SK-N-SH treated with all-trans-retinoic acid at 6 μM for 48 hours (cell line): ENCODE results near the gene TLR10.

Experiments used
- ATAC-seq: fragments of 200-7000 bp; cut with Tn5 transposase; 3 replicates; pipeline ENCODE4 v1.9.1; 2020; ENCODE audit warnings: mild to moderate bottlenecking, moderate library complexity
- ARNTL ChIP-seq: fragments of 450-650 bp; formaldehyde crosslinking; IDR thresholded peaks from 2 replicates; pipeline ENCODE4 v1.5.0; 2020; ENCODE audit warnings: low read depth, mild to moderate bottlenecking, moderate library complexity, borderline replicate concordance
- BACH2 ChIP-seq: fragments of 250-450 bp; sonication (Bioruptor Pico); IDR thresholded peaks from 2 replicates; pipeline ENCODE4 v1.9.0; 2021; ENCODE audit warnings: mild to moderate bottlenecking, borderline replicate concordance
- CSDC2 ChIP-seq: fragments of 250-450 bp; sonication (Bioruptor Pico); IDR thresholded peaks from 2 replicates; pipeline ENCODE4 v1.5.0; 2020; ENCODE audit warnings: mild to moderate bottlenecking, moderate library complexity
- ESRRG ChIP-seq: fragments of 250-450 bp; sonication (Bioruptor Pico); IDR thresholded peaks from 2 replicates; pipeline ENCODE4 v1.6.1; 2021; ENCODE audit warnings: mild to moderate bottlenecking
- GLIS3 ChIP-seq: fragments of 250-450 bp; sonication (Bioruptor Pico); IDR thresholded peaks from 2 replicates; pipeline ENCODE4 v1.5.0; 2020; ENCODE audit warnings: mild to moderate bottlenecking, moderate library complexity
- ISL1 ChIP-seq: fragments of 250-450 bp; sonication (Bioruptor Pico); IDR thresholded peaks from 2 replicates; pipeline ENCODE4 v2.1.2; 2022; ENCODE audit warnings: mild to moderate bottlenecking, moderate library complexity
- OSR1 ChIP-seq: fragments of 250-450 bp; sonication (Bioruptor Pico); IDR thresholded peaks from 2 replicates; pipeline ENCODE4 v1.8.0; 2022; ENCODE audit warnings: moderate library complexity, mild to moderate bottlenecking, inconsistent platforms
- PATZ1 ChIP-seq: fragments of 250-450 bp; sonication (Bioruptor Pico); IDR thresholded peaks from 2 replicates; pipeline ENCODE4 v1.8.0; 2020; ENCODE audit warnings: mild to moderate bottlenecking, moderate library complexity, borderline replicate concordance
- POU6F1 ChIP-seq: fragments of 250-450 bp; sonication (Bioruptor Pico); IDR thresholded peaks from 2 replicates; pipeline ENCODE4 v1.8.0; 2021; ENCODE audit warnings: low read depth, mild to moderate bottlenecking, moderate library complexity, borderline replicate concordance
- PPARA ChIP-seq: fragments of 250-450 bp; sonication (Bioruptor Pico); IDR thresholded peaks from 2 replicates; pipeline ENCODE4 v1.5.0; 2020; ENCODE audit warnings: mild to moderate bottlenecking, borderline replicate concordance
- RARB ChIP-seq: fragments of 250-450 bp; sonication (Bioruptor Pico); IDR thresholded peaks from 2 replicates; pipeline ENCODE4 v1.8.0; 2021; ENCODE audit warnings: mild to moderate bottlenecking, moderate library complexity
- SNAI2 ChIP-seq: fragments of 250-450 bp; sonication (Bioruptor Pico); IDR thresholded peaks from 2 replicates; pipeline ENCODE4 v1.5.0; 2020; ENCODE audit warnings: mild to moderate bottlenecking, moderate library complexity
- TCF4 ChIP-seq: fragments of 250-450 bp; sonication (Bioruptor Pico); IDR thresholded peaks from 2 replicates; pipeline ENCODE4 v1.8.0; 2021; ENCODE audit warnings: mild to moderate bottlenecking, moderate library complexity, borderline replicate concordance
- TOX ChIP-seq: fragments of 250-450 bp; sonication (Bioruptor Pico); IDR thresholded peaks from 2 replicates; pipeline ENCODE4 v1.8.0; 2021; ENCODE audit warnings: mild to moderate bottlenecking, moderate library complexity, borderline replicate concordance
- ZC3H10 ChIP-seq: fragments of 250-450 bp; sonication (Bioruptor Pico); IDR thresholded peaks from 2 replicates; pipeline ENCODE4 v1.5.1; 2021; ENCODE audit warnings: mild to moderate bottlenecking, moderate library complexity
- ZFP30 ChIP-seq: fragments of 450-650 bp; formaldehyde crosslinking; IDR thresholded peaks from 2 replicates; pipeline ENCODE4 v1.5.0; 2022; ENCODE audit warnings: mild to moderate bottlenecking, moderate library complexity
- ZNF565 ChIP-seq: fragments of 450-650 bp; formaldehyde crosslinking; conservative IDR thresholded peaks from 2 replicates; pipeline ENCODE4 v1.5.0; 2020; ENCODE audit warnings: low read depth, mild to moderate bottlenecking, moderate library complexity
- ZNF70 ChIP-seq: fragments of 450-650 bp; formaldehyde crosslinking; IDR thresholded peaks from 2 replicates; pipeline ENCODE4 v1.5.0; 2020; ENCODE audit warnings: mild to moderate bottlenecking, moderate library complexity
- ZNF8 ChIP-seq: fragments of 450-650 bp; formaldehyde crosslinking; IDR thresholded peaks from 2 replicates; pipeline ENCODE4 v1.5.0; 2020; ENCODE audit warnings: mild to moderate bottlenecking, moderate library complexity
- TF ChIP-seq, protein P1 (sequence below): fragments of 250-450 bp; sonication (Bioruptor Pico); IDR thresholded peaks from 2 replicates; pipeline ENCODE4 v1.5.1; 2021; ENCODE audit warnings: mild to moderate bottlenecking, moderate library complexity
- TF ChIP-seq, protein P2 (sequence below): fragments of 250-450 bp; sonication (Bioruptor Pico); IDR thresholded peaks from 2 replicates; pipeline ENCODE4 v1.5.1; 2020; ENCODE audit warnings: low read depth, mild to moderate bottlenecking, moderate library complexity
- TF ChIP-seq, protein P3 (sequence below): fragments of 250-450 bp; sonication (Bioruptor Pico); IDR thresholded peaks from 2 replicates; pipeline ENCODE4 v1.5.0; 2020; ENCODE audit warnings: mild to moderate bottlenecking, moderate library complexity

TLR10 gene

DNA sequence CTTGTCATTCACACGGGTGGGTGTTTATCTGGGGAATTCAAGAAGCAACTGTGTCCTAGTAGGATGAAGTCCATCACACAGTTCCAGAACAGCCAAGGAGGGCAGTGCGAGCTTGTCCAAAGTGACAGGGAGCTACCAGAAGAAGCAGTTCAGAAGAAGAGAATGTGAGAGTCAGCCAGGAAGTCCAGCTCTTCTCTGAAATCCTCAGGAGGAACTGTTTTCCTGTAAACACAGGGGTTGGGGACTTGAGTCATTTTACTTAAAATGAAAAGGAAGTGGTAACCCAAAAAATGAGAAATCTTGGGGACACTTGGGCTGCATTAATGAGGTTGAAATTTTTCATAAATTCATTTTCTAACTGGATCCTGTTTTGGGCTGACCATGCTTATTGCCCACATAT is 8.2 kb upstream of the TLR10 start (continued):
- TF ChIP-seq, protein P1, sequence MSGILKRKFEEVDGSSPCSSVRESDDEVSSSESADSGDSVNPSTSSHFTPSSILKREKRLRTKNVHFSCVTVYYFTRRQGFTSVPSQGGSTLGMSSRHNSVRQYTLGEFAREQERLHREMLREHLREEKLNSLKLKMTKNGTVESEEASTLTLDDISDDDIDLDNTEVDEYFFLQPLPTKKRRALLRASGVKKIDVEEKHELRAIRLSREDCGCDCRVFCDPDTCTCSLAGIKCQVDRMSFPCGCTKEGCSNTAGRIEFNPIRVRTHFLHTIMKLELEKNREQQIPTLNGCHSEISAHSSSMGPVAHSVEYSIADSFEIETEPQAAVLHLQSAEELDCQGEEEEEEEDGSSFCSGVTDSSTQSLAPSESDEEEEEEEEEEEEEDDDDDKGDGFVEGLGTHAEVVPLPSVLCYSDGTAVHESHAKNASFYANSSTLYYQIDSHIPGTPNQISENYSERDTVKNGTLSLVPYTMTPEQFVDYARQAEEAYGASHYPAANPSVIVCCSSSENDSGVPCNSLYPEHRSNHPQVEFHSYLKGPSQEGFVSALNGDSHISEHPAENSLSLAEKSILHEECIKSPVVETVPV: no peak
- TF ChIP-seq ZNF565 (CRISPR knock-in tag): no peak
- no peak for TF ChIP-seq PATZ1

GRCh38 chr4:38788317-38788716 is 5.5 kb upstream of the TLR10 start:
- ATAC-seq: no peak
- TF ChIP-seq OSR1 (CRISPR knock-in tag) (no peak), ZNF70 (CRISPR knock-in tag) (no peak), PATZ1 (no peak), BACH2 (CRISPR knock-in tag) (no peak), ZNF8 (CRISPR knock-in tag) (no peak), ARNTL (CRISPR knock-in tag) (no peak), ZC3H10 (CRISPR knock-in tag) (no peak), ZNF565 (CRISPR knock-in tag) (no peak), ESRRG (no peak), SNAI2 (no peak), POU6F1 (no peak), ZFP30 (no peak), ISL1 (CRISPR knock-in tag) (no peak), PPARA (CRISPR knock-in tag) (no peak), TOX (no peak)
- TF ChIP-seq, protein P2, sequence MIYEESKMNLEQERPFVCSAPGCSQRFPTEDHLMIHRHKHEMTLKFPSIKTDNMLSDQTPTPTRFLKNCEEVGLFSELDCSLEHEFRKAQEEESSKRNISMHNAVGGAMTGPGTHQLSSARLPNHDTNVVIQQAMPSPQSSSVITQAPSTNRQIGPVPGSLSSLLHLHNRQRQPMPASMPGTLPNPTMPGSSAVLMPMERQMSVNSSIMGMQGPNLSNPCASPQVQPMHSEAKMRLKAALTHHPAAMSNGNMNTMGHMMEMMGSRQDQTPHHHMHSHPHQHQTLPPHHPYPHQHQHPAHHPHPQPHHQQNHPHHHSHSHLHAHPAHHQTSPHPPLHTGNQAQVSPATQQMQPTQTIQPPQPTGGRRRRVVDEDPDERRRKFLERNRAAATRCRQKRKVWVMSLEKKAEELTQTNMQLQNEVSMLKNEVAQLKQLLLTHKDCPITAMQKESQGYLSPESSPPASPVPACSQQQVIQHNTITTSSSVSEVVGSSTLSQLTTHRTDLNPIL (CRISPR knock-in tag): no peak
- TF ChIP-seq, protein P1: no peak
- TF ChIP-seq, protein P3, sequence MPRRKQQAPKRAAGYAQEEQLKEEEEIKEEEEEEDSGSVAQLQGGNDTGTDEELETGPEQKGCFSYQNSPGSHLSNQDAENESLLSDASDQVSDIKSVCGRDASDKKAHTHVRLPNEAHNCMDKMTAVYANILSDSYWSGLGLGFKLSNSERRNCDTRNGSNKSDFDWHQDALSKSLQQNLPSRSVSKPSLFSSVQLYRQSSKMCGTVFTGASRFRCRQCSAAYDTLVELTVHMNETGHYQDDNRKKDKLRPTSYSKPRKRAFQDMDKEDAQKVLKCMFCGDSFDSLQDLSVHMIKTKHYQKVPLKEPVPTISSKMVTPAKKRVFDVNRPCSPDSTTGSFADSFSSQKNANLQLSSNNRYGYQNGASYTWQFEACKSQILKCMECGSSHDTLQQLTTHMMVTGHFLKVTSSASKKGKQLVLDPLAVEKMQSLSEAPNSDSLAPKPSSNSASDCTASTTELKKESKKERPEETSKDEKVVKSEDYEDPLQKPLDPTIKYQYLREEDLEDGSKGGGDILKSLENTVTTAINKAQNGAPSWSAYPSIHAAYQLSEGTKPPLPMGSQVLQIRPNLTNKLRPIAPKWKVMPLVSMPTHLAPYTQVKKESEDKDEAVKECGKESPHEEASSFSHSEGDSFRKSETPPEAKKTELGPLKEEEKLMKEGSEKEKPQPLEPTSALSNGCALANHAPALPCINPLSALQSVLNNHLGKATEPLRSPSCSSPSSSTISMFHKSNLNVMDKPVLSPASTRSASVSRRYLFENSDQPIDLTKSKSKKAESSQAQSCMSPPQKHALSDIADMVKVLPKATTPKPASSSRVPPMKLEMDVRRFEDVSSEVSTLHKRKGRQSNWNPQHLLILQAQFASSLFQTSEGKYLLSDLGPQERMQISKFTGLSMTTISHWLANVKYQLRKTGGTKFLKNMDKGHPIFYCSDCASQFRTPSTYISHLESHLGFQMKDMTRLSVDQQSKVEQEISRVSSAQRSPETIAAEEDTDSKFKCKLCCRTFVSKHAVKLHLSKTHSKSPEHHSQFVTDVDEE (CRISPR knock-in tag): no peak

GRCh38 chr4:38787693-38788092 is 4.9 kb upstream of the TLR10 start:
- TF ChIP-seq ISL1 (CRISPR knock-in tag) (no peak), PATZ1 (no peak), GLIS3 (no peak), ESRRG (no peak), ZC3H10 (CRISPR knock-in tag) (no peak), ZNF565 (CRISPR knock-in tag) (no peak), ZNF8 (CRISPR knock-in tag) (no peak), RARB (CRISPR knock-in tag) (no peak), TOX (no peak), POU6F1 (no peak), SNAI2 (no peak), CSDC2 (no peak), TCF4 (CRISPR knock-in tag) (no peak), PPARA (CRISPR knock-in tag) (no peak)
- ATAC-seq: no peak
